OCI-LY3 (cell line): Measurements from ENCODE around the gene CRYGN.

Source experiments
- EZH2phosphoT487 ChIP-seq: fragments of 200-600 bp; shearing (Covaris generic); IDR thresholded peaks from 2 replicates; pipeline ENCODE4 v1.6.1; 2018; ENCODE audit warnings: antibody characterized with exemption, mixed run types, low read depth
- TF ChIP-seq, protein P1 (sequence below): fragments of 200-600, 300-600 bp; sonication (generic); IDR thresholded peaks from 2 replicates; pipeline ENCODE4 v1.5.1; 2014; ENCODE audit warnings: antibody characterized with exemption, low read length, low read depth

DNA sequence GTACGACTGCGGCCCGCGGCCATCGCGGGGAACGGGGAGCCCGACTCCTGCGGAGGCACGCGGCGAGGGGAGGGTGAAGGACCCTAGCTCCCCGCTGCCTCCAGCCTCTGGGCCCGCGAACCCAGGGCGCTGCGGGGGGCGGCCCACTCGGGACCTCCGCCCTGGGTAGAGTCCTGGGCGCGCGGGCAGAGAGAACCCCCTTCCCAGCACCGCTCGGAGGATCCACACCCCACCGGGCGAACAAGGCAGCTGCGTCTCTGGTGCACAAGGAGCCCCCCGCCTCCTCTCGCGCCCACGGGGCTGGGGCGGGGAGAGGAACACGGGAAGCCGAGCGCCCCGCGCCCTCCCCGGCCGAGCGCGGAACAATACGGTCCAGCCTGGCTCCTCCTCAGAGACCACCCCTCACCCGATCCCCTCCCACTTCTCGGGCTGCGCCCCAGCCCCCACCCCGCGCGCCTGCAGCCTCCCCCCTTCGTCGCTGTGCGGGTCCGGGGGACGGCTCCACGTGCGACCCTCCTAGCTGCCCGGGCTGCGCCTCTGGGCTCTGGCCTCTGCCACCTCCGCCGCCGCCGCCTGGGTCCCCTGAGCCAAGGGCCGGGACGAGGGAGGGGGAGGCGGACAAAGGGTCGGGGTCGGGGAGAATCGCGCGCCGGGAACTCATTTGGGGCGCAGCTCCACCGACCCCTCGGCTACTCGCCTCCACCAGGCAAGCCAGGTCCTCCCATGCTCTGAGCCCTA lies 30.1 kb downstream of the CRYGN start, which contains the start of gene WDR86:
- TF ChIP-seq EZH2phosphoT487: no peak
- TF ChIP-seq, protein P1, sequence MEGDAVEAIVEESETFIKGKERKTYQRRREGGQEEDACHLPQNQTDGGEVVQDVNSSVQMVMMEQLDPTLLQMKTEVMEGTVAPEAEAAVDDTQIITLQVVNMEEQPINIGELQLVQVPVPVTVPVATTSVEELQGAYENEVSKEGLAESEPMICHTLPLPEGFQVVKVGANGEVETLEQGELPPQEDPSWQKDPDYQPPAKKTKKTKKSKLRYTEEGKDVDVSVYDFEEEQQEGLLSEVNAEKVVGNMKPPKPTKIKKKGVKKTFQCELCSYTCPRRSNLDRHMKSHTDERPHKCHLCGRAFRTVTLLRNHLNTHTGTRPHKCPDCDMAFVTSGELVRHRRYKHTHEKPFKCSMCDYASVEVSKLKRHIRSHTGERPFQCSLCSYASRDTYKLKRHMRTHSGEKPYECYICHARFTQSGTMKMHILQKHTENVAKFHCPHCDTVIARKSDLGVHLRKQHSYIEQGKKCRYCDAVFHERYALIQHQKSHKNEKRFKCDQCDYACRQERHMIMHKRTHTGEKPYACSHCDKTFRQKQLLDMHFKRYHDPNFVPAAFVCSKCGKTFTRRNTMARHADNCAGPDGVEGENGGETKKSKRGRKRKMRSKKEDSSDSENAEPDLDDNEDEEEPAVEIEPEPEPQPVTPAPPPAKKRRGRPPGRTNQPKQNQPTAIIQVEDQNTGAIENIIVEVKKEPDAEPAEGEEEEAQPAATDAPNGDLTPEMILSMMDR: no peak
